HCT116 (cell line): ENCODE results near the gene ASB10.

Experiments
- CEBPB ChIP-seq: IDR thresholded peaks from 2 replicates; pipeline ENCODE4 v1.6.1; 2012; ENCODE audit warnings: low read depth
- EZH2phosphoT487 ChIP-seq: fragments of 200-600 bp; IDR thresholded peaks from 2 replicates; pipeline ENCODE4 v1.6.1; 2018; ENCODE audit warnings: antibody characterized with exemption, borderline replicate concordance
- POLR2A ChIP-seq: IDR thresholded peaks from 2 replicates; pipeline ENCODE4 v1.7.0; 2011; ENCODE audit warnings: borderline replicate concordance; ENCODE audit not compliant: insufficient read depth, insufficient read length; ENCODE audit errors: extremely low read depth
- RAD21 ChIP-seq: IDR thresholded peaks from 2 replicates; pipeline ENCODE4 v1.6.1; 2012; ENCODE audit warnings: low read depth, mild to moderate bottlenecking
- SP1 ChIP-seq: IDR thresholded peaks from 2 replicates; pipeline ENCODE4 v1.6.1; 2012; ENCODE audit warnings: low read depth
- YY1 ChIP-seq: IDR thresholded peaks from 2 replicates; pipeline ENCODE4 v1.6.1; 2011; ENCODE audit warnings: low read length, low read depth, moderate library complexity, mild to moderate bottlenecking; ENCODE audit not compliant: insufficient replicate concordance; ENCODE audit errors: extremely low read depth
- TF ChIP-seq, protein P1 (sequence below), 3 experiments: fragments of 200-600 bp in 1 of 3; sonication (generic) in 1 of 3; IDR thresholded peaks in 2 of 3; conservative IDR thresholded peaks in 1 of 3; 2 replicates each; pipeline ENCODE4 v1.5.1; 2012 to 2017; ENCODE audit warnings: low read depth in 2 of 3, low read length in 2 of 3, antibody characterized with exemption in 1 of 3, borderline replicate concordance in 1 of 3, control low read depth in 1 of 3, mild to moderate bottlenecking in 1 of 3, mixed read lengths in 1 of 3, mixed run types in 1 of 3, moderate library complexity in 1 of 3; ENCODE audit not compliant: insufficient read depth in 1 of 3
- TF ChIP-seq, protein P2 (sequence below): IDR thresholded peaks from 2 replicates; pipeline ENCODE4 v1.6.1; 2012

DNA sequence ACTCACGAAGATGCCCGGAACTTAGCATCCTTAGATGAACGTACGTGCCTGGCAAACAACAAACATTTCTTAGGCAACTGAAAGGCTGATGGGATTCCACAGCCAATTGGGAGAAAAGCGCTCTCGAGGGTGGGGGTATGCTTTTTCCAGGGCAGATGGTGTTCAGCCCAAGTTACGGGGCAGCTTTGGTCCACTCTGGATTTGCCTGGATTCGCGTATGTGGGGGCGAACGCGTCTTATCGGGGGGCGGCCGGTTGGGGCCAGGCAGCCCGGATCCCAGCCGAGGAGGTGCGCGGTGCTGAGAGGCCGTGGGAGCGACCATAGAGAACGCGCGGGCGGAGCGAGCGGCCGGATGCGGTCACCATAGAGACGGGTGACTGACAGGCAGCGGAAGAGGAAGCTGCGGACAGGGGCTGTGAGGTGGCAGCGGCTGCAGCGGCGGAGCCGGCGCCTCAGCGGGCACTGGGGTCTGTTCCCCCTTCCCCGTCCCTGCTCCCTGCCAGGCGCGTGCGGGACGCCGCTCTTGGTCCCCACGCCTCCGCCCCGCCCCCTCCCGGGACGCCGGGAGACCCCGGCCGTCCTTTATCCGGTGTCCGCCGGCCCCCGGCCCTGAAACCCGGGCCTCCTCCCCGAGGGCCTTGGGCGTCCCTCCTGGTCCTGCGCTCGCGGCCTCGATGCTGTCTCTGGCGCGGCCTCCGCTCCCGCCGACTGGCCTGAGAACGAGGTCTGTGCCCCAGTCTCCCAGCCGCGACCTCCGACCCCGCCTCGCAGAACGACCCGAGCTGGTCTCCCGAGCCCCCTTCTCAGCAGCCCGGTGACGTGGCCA lies 45.3 kb upstream of the ASB10 start, which contains the start of gene CHPF2:
- TF ChIP-seq SP1: no peak
- peak; percentile 56 for TF ChIP-seq YY1
- TF ChIP-seq POLR2A: no peak
- no peak for TF ChIP-seq CEBPB
- TF ChIP-seq EZH2phosphoT487: no peak
- TF ChIP-seq, protein P1, sequence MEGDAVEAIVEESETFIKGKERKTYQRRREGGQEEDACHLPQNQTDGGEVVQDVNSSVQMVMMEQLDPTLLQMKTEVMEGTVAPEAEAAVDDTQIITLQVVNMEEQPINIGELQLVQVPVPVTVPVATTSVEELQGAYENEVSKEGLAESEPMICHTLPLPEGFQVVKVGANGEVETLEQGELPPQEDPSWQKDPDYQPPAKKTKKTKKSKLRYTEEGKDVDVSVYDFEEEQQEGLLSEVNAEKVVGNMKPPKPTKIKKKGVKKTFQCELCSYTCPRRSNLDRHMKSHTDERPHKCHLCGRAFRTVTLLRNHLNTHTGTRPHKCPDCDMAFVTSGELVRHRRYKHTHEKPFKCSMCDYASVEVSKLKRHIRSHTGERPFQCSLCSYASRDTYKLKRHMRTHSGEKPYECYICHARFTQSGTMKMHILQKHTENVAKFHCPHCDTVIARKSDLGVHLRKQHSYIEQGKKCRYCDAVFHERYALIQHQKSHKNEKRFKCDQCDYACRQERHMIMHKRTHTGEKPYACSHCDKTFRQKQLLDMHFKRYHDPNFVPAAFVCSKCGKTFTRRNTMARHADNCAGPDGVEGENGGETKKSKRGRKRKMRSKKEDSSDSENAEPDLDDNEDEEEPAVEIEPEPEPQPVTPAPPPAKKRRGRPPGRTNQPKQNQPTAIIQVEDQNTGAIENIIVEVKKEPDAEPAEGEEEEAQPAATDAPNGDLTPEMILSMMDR (IDR thresholded peaks at IDR 0.05 in 2 of 3, conservative IDR thresholded peaks at IDR 0.05 in 1 of 3; ENCODE audit: borderline replicate concordance in 1 of 3, insufficient read depth in 1 of 3, low read depth in 2 of 3, low read length in 2 of 3): no peak
- no peak for TF ChIP-seq RAD21
- TF ChIP-seq, protein P2, sequence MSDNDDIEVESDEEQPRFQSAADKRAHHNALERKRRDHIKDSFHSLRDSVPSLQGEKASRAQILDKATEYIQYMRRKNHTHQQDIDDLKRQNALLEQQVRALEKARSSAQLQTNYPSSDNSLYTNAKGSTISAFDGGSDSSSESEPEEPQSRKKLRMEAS: no peak
